PC-9 (cell line): ENCODE measurements around the gene RHOC. TPM values are rescaled to one million over a fixed set of nuclear protein-coding genes. Genes with fewer than 3 reads are reported as not detected.

Experiments used
- BruUV-seq: library from RNA; stranded (reverse); fragments of 400-500 nt; replicated peaks from 2 replicates; lab custom pipeline; 2021; lab: Mats Ljungman, UMichigan
- CTCF ChIA-PET: fragments of 300-600 bp; sonication (Branson Sonifier 250); formaldehyde crosslinking; loops from one replicate; lab custom pipeline; 2022; ENCODE audit warnings: antibody characterized with exemption; lab: Charles Lee
- POLR2A ChIA-PET: fragments of 300-600 bp; sonication (Branson Sonifier 250); formaldehyde crosslinking; loops from one replicate; lab custom pipeline; 2022; ENCODE audit warnings: antibody characterized with exemption; ENCODE audit not compliant: unreplicated experiment; lab: Charles Lee
- DNase-seq, 2 experiments: peaks; one replicate each; pipeline versions ENCODE4 v3.0.0 to v3.0.0-alpha.2; 2015 to 2022; ENCODE audit warnings: mixed read lengths in 1 of 2
- H2AFZ ChIP-seq: fragments of 200-600 bp; sonication (generic); 2 replicates; pipeline ENCODE4 v1.8.1; 2017; ENCODE audit warnings: antibody characterized with exemption
- H3F3A ChIP-seq: fragments of 200-600 bp; sonication (generic); 2 replicates; pipeline ENCODE4 v1.8.1; 2017; ENCODE audit warnings: antibody characterized with exemption, mild to moderate bottlenecking, low read depth; ENCODE audit not compliant: insufficient read depth
- H3K27ac ChIP-seq: fragments of 200-600 bp; sonication (generic); 2 replicates; pipeline ENCODE4 v1.6.1; 2016; ENCODE audit warnings: mixed run types
- H3K27me3 ChIP-seq: fragments of 200-600 bp; sonication (generic); 2 replicates; pipeline ENCODE4 v1.6.1; 2016; ENCODE audit warnings: low read depth, mixed run types; ENCODE audit not compliant: insufficient read depth
- H3K36me3 ChIP-seq: fragments of 200-600 bp; sonication (generic); 2 replicates; pipeline ENCODE4 v1.6.1; 2016; ENCODE audit warnings: low read depth, mixed run types
- H3K4me1 ChIP-seq: fragments of 200-600 bp; sonication (generic); replicated peaks from 2 replicates; pipeline ENCODE4 v1.6.1; 2016; ENCODE audit warnings: mixed run types; ENCODE audit not compliant: insufficient read depth
- H3K4me2 ChIP-seq: fragments of 200-600 bp; sonication (generic); 2 replicates; pipeline ENCODE4 v1.6.1; 2017; ENCODE audit warnings: mixed run types
- H3K4me3 ChIP-seq: fragments of 200-600 bp; sonication (generic); 2 replicates; pipeline ENCODE4 v1.6.1; 2016; ENCODE audit warnings: mixed run types
- H3K79me2 ChIP-seq: fragments of 200-600 bp; sonication (generic); 2 replicates; pipeline ENCODE4 v1.6.1; 2017; ENCODE audit warnings: low read depth, mixed run types
- H3K9me2 ChIP-seq: fragments of 200-600 bp; sonication (generic); 2 replicates; pipeline ENCODE4 v1.8.1; 2017; ENCODE audit warnings: mild to moderate bottlenecking; ENCODE audit not compliant: insufficient read depth
- H3K9me3 ChIP-seq: fragments of 200-600 bp; sonication (generic); 2 replicates; pipeline ENCODE4 v1.8.1; 2016; ENCODE audit warnings: low read depth; ENCODE audit not compliant: insufficient read depth
- H4K20me1 ChIP-seq: fragments of 200-600 bp; sonication (generic); 2 replicates; pipeline ENCODE4 v1.8.1; 2017; ENCODE audit not compliant: insufficient read depth
- EZH2 ChIP-seq: fragments of 200-600 bp; sonication (generic); IDR thresholded peaks from 2 replicates; pipeline ENCODE4 v1.8.0; 2017; ENCODE audit warnings: antibody characterized with exemption, low read depth
- intact Hi-C: fragments of 100-400 bp; cut with micrococcal nuclease; formaldehyde crosslinking; loops from one replicate; pipeline ENCODE4 v1.10.0; 2022; ENCODE audit not compliant: unreplicated experiment
- total RNA-seq: library from RNA; stranded (reverse); gene quantifications from 2 replicates; pipeline ENCODE4 v1.2.3, GENCODE V29; 2021
- TF ChIP-seq, protein P1 (sequence below): fragments of 200-600 bp; sonication (generic); conservative IDR thresholded peaks from 2 replicates; pipeline ENCODE4 v1.6.1; 2017; ENCODE audit warnings: mixed run types, antibody characterized with exemption, mild to moderate bottlenecking, moderate library complexity

RHOC gene
- total RNA-seq, 1 experiment from 2014 or later: 200 TPM

DNA sequence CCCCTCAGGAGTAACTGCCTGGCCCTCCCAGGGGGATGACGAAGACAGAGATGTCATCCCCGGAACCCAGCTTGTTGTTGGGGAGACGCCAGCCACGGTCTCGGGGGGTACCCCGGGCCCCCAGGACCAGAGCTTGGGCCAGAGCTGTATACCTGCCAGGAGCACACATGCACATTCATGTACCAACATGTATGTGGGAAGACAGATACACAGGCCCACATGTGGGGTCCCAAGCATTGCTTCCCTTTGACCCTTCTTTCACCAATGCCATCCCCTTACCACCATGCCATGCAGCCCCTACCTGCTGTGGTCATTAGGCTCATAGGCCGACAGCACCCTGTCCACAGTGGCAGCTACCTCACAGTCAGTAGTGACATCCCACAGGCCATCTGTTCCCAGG lies 3.2 kb upstream of the RHOC start:
- Histone ChIP-seq H3K79me2 (peaks cover 12% of the 10 kb centered on the region), H3K4me3 (no peak overlapping the region), H3K9me2 (no peaks in the 10 kb centered on the region), H3K4me2 (no peak overlapping the region), H3K27ac (no peak overlapping the region), H3K9me3 (no peaks in the 10 kb centered on the region), H3K27me3 (no peaks in the 10 kb centered on the region), H4K20me1 (no peaks in the 10 kb centered on the region), H3K36me3 (no peaks in the 10 kb centered on the region), H2AFZ (no peak overlapping the region), H3F3A (peaks cover 9% of the 10 kb centered on the region), H3K4me1 (peaks cover 27% of the 10 kb centered on the region)
- no TSS peak for BruUV-seq
- ChIA-PET CTCF (no interaction called here), POLR2A (no interaction called here)
- no peak for DNase-seq
- no peak for TF ChIP-seq EZH2
- TF ChIP-seq, protein P1, sequence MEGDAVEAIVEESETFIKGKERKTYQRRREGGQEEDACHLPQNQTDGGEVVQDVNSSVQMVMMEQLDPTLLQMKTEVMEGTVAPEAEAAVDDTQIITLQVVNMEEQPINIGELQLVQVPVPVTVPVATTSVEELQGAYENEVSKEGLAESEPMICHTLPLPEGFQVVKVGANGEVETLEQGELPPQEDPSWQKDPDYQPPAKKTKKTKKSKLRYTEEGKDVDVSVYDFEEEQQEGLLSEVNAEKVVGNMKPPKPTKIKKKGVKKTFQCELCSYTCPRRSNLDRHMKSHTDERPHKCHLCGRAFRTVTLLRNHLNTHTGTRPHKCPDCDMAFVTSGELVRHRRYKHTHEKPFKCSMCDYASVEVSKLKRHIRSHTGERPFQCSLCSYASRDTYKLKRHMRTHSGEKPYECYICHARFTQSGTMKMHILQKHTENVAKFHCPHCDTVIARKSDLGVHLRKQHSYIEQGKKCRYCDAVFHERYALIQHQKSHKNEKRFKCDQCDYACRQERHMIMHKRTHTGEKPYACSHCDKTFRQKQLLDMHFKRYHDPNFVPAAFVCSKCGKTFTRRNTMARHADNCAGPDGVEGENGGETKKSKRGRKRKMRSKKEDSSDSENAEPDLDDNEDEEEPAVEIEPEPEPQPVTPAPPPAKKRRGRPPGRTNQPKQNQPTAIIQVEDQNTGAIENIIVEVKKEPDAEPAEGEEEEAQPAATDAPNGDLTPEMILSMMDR: no peak
- intact Hi-C loops: no loop called here

DNA sequence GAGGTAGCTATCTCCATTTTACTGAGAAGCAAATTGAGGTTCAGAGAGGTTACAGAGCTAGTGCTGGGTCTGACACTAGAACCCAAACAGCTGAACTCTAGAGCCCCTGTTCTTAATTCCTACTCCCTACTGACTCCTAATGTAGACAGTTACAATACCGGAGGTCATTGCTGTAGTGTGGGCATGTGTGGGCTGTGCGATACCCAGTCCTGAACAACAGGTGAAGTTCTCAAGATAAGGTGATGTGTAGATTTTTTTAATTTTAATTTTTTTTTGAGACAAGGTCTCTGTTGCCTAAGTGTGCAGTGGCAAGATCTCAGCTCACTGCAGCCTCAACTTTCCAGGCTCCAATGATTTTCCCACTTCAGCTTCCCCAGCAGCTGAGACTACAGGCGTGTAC lies 1.6 kb upstream of the RHOC start:
- no peaks in the 10 kb centered on the region for H3K9me3 ChIP-seq
- no peak overlapping the region for H2AFZ ChIP-seq
- H3K4me1 ChIP-seq: peaks cover 29% of the 10 kb centered on the region
- H4K20me1 ChIP-seq: no peaks in the 10 kb centered on the region
- H3K27ac ChIP-seq: no peak overlapping the region
- no peaks in the 10 kb centered on the region for H3K27me3 ChIP-seq
- no peaks in the 10 kb centered on the region for H3K9me2 ChIP-seq
- ChIA-PET POLR2A (no interaction called here), CTCF (interaction anchor here (0.6 to 1.0 kb wide), 3 partner anchors 34 to 155 kb away, joined by 3 to 5 read pairs (median 3); partner anchors contain the start of gene MOV10)
- H3K36me3 ChIP-seq: no peaks in the 10 kb centered on the region
- TF ChIP-seq, protein P1: no peak
- TF ChIP-seq EZH2: no peak
- no TSS peak for BruUV-seq
- no peak overlapping the region for H3K4me3 ChIP-seq
- intact Hi-C loops: loop anchor here (10.0 kb wide), 1 partner anchor 244 kb away; no protein-coding TSS in a partner anchor
- H3F3A ChIP-seq: peaks cover 23% of the 10 kb centered on the region
- no peak for DNase-seq
- peaks cover 23% of the 10 kb centered on the region for H3K79me2 ChIP-seq
- H3K4me2 ChIP-seq: no peak overlapping the region

DNA sequence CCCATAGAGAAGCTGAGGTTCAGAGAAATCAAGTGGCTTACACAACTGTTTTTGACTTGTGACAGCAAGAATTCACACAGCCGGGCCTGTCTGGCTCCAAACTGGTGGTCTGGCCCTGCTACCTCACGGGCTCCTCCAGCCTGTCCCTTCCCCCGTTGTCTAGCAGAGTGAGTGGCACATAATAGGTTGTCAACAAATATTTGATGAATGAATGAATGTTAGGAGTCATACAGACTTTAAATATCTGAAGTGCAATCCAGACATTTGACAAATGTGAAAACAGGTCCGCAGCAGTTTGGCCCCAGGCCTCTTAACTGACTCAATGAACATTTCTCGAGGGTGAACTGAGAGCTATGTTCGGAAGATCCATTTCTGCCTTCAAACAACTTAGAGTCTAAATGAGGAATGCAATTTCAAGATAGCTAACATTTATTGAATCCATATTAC lies 1.1 kb upstream of the RHOC start:
- Histone ChIP-seq H3K4me1 (peaks cover 32% of the 10 kb centered on the region), H3K9me2 (no peaks in the 10 kb centered on the region), H3K4me3 (peak overlapping the region; percentile 87; the same call in 1 of the 2 replicates), H3K27ac (no peak overlapping the region), H3K9me3 (no peaks in the 10 kb centered on the region), H3F3A (peaks cover 23% of the 10 kb centered on the region), H3K27me3 (no peaks in the 10 kb centered on the region), H3K79me2 (peaks cover 28% of the 10 kb centered on the region), H4K20me1 (no peaks in the 10 kb centered on the region), H3K36me3 (peaks cover 3% of the 10 kb centered on the region), H2AFZ (peak overlapping the region; percentile 70; the same call in 1 of the 2 replicates), H3K4me2 (peak overlapping the region; percentile 74)
- intact Hi-C loops: loop anchor here (10.0 kb wide), 1 partner anchor 243 kb away; no protein-coding TSS in a partner anchor
- ChIA-PET POLR2A (no interaction called here), CTCF (interaction anchor here (0.6 to 1.0 kb wide), 3 partner anchors 33 to 155 kb away, joined by 3 to 5 read pairs (median 3); partner anchors contain the start of gene MOV10)
- TF ChIP-seq, protein P1: no peak
- TF ChIP-seq EZH2: no peak
- no TSS peak for BruUV-seq
- no peak for DNase-seq
